22Rv1 (cell line): ENCODE results near the gene BACH2.

Source experiments
- H3K27ac ChIP-seq: fragments of 450-650 bp; 2 replicates; pipeline ENCODE4 v1.5.1; 2017
- CTCF ChIP-seq: fragments of 450-650 bp; IDR thresholded peaks from 2 replicates; pipeline ENCODE4 v1.5.1; 2017; ENCODE audit warnings: mild to moderate bottlenecking
- ZFX ChIP-seq: fragments of 450-650 bp; IDR thresholded peaks from 2 replicates; pipeline ENCODE4 v1.6.1; 2017; ENCODE audit warnings: antibody characterized with exemption, borderline replicate concordance

BACH2 gene

GRCh38 chr6:89927791-89928550, 368.7 kb downstream of the BACH2 start:
- no peak for TF ChIP-seq CTCF
- TF ChIP-seq ZFX: no peak
- no peak overlapping the region for H3K27ac ChIP-seq

- no peak overlapping the region for H3K27ac ChIP-seq
- TF ChIP-seq ZFX (no peak), CTCF (no peak)
Measured at GRCh38 chr6:89927264-89927663, 369.4 kb downstream of the BACH2 start.

- H3K27ac ChIP-seq: no peak overlapping the region
- TF ChIP-seq ZFX (no peak), CTCF (no peak)
Measured at GRCh38 chr6:89925826-89926225, 370.8 kb downstream of the BACH2 start.

GRCh38 chr6:89924231-89924630, 372.4 kb downstream of the BACH2 start:
- no peak for TF ChIP-seq CTCF
- TF ChIP-seq ZFX: no peak
- no peak overlapping the region for H3K27ac ChIP-seq

GRCh38 chr6:89921691-89922090, 375.0 kb downstream of the BACH2 start:
- TF ChIP-seq ZFX: no peak
- no peak overlapping the region for H3K27ac ChIP-seq

- H3K27ac ChIP-seq: no peak overlapping the region
- no peak for TF ChIP-seq ZFX
- no peak for TF ChIP-seq CTCF
Measured at GRCh38 chr6:89921197-89921596, 375.4 kb downstream of the BACH2 start.

- H3K27ac ChIP-seq: no peak overlapping the region
- TF ChIP-seq CTCF: no peak
- TF ChIP-seq ZFX: no peak
Measured at GRCh38 chr6:89917801-89918366, 378.8 kb downstream of the BACH2 start.
